ENCODE data around the gene GJA3.

- TF ChIP-seq POLR2AphosphoS5 (IDR thresholded peaks at IDR 0.05): no peak
- TF ChIP-seq CTCF (IDR thresholded peaks at IDR 0.05): no peak
- no peak for TF ChIP-seq POLR2A (IDR thresholded peaks at IDR 0.05)
Observed at GRCh38 chr13:20126541-20127261, 34.2 kb downstream of the GJA3 start.
